Suppressor macrophage treated with lipopolysaccharide for 1 hour (primary cell): Measurements from ENCODE around the gene SYT2.
A peak's percentile ranks its signal among the peaks of the same experiment; 100 is the strongest.
"Not testable (repeated sequence)": the region's sequence is repeated elsewhere in the genome, so short reads cannot be mapped to it uniquely, and the experiment has no call there.

ENCODE experiments used
- DNase-seq, 3 donors: peaks; one replicate each; pipeline ENCODE4 v3.0.0-alpha.2; 2020 to 2022

SYT2 gene

DNA sequence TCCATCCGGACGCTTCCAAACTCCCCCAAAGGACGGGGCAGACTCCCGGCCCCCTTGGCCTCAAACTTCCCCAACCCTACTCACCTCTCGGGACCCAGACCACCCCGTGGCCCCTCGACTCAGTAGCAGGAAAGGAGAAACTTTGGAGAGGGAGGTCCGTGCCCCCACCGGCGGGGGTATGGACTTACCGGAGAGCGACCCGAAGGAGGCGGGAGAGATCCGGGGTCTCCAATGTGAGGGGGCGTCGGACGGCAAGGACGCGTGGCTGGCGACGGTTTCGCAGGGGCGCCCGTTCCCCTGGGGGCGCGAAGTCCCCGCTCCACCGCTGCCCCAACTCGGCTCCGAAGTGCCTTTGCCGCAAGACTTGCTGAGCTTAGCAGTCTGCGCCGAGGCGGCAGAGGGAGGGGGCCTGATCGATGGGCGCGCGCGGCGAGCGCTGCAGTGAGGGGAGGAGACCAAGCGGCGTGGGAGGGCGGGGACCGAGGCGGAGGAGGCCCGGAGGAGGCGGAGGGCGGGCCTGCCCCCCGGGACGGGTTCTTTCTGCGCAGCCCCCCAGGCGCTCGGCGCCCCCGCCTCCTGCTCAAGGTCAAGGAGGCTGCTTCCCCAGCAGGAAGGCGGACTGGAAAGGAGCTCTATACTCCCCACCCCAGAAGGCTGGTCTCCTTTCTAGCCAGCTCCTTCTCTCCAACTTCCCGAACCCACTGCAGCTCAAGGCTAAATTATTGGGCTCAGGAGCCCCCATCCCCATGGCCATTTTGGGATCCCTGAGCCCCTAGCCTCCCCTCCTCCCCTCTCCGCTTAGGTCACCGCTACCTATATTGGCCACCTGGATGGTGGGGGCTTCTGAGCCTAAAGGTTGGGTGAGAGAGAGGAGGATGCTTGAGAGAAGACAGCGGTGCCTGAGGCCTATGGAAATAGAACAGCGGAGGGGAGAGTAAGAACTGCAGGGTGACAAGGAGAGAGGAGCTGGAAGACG is at the start of gene SYT2:
Gene SYT2 (minus strand): TSS at position 385 of the 976 bp plus-strand sequence. CDS start 104,682 bp downstream, outside the sequence.
- peak in 1 of 3 donors; percentile 28 for DNase-seq

- DNase-seq, result no peak
These were observed 46.1 kb upstream of the SYT2 start for GRCh38 chr1:202756391-202756790.

GRCh38 chr1:202754293-202754692 is 44.0 kb upstream of the SYT2 start:
- DNase-seq, result no peak

DNA sequence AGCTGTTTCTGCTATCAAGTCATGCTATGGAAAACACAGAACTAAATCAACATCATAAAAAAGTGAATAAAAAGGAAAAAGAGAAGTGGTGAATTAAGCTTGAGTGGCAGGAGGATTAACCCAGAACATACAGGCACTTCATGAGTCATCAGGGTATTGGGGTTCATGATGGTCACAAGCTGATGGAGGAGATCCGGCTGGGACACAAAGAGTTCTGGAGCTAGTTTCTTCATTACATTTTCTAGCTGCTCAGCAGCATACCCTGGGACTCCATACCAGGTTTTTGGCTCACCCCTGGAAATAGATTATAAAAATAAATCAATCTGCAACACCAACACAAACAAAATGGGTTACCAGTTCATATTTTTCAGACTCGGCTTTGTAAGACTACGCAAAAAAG is 42.5 kb upstream of the SYT2 start:
- DNase-seq, result peak; percentile 63 to 79 (median 75)

DNA sequence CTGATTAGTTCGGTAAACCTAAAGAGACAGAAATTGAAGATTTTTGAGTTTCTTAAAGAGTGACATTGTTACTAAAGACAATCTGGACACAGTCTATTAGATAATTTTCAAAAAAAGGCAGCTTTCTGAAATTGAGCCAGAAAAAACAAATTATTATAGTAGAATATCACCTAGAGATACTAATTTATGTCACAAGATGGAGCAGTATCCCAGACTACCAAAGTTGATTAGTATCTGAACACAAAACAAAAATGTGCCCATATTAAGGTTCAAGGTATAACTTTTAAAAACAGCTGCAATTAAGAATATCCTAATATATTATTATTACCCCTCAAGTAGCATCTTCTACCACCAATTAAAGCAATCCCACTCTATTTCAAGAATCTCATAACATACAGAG is 40.5 kb upstream of the SYT2 start:
- DNase-seq, result peak in 2 of 3 donors; percentile 21 to 38

GRCh38 chr1:202750024-202750423 is 39.8 kb upstream of the SYT2 start:
- DNase-seq, result no peak

DNA sequence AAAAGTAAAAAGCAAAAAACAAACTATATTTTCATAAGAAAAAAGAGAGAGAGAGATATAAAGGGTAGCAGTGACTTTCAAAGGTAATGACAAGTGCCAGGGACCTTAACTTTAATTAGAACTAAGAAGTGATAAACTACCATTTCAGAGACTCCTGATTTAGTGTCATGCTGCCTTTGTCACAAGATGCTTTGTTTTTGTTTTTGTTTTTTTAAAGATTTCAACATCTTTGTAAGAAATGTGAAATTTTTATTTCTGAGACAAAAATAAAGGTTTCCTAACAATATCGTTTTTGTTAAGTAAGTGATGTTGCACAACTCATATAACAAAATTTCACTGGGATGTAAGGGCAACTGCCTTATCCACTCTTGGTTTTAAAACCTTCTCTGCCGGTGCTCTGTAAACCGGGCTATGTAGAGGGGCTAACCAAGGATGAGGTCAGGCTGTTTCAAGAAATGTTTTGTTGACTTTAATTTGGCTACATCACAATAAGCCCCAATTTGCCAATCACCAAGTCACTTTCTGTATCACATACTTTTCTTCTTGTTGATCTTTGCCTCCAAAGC is 35.2 kb upstream of the SYT2 start:
- peak in 1 of 3 donors; percentile 12 for DNase-seq

GRCh38 chr1:202744770-202745169 is 34.5 kb upstream of the SYT2 start:
- not testable (repeated sequence) for DNase-seq

GRCh38 chr1:202742496-202742895 is 32.2 kb upstream of the SYT2 start:
- no peak for DNase-seq

- no peak for DNase-seq
These were observed 23.0 kb upstream of the SYT2 start for GRCh38 chr1:202733251-202733650.

DNA sequence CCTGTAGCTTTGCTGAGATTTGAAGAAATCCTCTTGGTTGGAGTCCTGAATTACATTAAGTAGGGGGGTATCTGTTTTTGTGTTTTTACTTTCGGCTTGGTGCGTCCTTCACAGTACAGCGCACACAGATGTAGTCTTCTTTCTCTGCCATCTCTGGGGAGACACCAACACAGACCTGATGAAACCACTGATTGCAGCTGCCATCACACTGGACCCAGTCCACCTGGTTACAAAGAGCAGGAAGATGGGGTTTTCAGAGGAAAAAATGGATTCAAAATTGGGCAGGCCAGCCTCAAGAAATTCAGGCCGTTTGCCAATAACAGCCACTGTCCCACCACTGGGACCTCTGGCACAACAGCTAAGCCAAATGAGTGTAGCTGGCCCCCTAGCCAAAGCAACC is 18.7 kb upstream of the SYT2 start:
- DNase-seq, result no peak

- DNase-seq, result no peak
These were observed 15.3 kb upstream of the SYT2 start for GRCh38 chr1:202725526-202725925.

GRCh38 chr1:202723708-202724107 is 13.5 kb upstream of the SYT2 start:
- DNase-seq, result no peak

GRCh38 chr1:202723046-202723445 is 12.8 kb upstream of the SYT2 start:
- DNase-seq, result not testable (repeated sequence)

- no peak for DNase-seq
These were observed 6.4 kb upstream of the SYT2 start for GRCh38 chr1:202716654-202717053.

DNA sequence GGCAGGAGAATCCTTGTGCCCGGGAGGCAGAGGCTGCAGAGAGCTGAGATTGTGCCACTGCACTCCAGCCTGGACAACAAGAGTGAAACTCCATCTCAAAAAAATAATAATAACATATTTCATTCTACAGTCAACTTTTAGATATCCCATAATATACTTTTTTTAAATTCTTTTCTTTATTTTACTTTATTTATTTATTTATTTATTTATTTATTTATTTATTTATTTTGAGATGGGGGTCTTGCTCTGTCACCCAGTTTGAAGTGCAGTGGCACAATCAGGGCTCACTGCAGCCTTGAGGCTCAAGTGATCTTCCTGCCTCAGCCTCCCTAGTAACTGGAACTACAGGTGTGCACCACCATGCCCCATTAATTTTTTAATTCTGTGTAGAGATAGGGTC is 3.9 kb upstream of the SYT2 start:
- not testable (repeated sequence) for DNase-seq

DNA sequence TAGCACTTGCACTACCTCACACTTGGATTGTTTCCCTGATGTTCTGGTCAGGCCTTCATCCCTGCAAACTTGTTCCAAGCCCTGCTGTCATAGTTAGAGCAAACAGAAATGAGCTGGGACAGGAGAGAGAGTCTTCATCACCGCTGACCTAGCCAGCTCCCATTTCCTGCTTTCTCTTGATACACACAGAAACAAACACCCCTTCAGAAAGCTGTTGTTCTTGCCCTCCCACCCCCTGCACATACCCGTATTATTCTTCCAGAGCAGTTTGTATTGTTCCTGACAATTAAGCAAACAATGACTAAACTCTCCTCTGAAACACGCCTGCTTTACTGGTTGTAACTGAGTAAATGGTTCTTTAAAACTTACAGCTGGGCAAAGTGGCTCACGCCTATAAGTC is 2.9 kb upstream of the SYT2 start:
- DNase-seq, result no peak

- DNase-seq, result no peak
These were observed 1.8 kb upstream of the SYT2 start for GRCh38 chr1:202711949-202712635.

DNA sequence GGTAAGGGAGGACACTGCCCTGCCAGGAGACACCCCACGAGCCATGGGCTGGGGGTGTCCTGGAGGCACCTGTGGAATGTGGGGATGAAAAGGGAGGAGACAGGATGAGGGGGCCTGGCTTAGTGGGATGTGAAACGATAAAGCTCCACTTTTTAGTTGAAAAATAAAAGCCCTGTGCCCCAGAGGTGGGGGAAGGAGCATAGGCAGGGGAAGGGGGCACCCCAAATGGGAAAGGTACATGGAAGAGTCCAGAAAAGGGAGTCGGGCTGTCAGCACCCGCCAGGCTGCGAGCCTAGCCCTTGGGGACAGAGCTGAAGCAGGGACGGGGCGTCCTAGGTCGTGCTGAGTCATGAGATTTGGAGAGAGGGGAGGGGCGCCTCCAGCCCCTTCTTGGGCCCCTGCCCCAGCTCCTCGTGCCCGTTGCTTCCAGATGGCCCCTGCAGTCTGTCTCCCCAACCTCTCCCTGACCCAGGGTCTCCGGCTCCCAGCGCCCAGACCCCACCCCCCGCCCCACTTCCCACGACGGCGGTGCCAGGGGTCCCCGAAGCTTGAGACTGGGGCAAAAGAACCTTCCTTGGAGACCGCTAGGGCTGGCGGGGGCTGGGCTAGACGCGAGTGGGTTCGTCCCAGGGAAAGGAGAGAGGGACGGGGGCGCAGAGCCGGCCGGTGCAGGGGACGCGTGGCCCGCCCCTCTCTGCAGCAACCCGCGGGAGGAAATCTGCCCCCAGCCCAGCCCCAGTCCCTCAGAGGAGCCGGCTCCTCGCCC is 795 bp downstream of the SYT2 start:
- no peak for DNase-seq

- DNase-seq, result no peak
These were observed 1.6 kb downstream of the SYT2 start for GRCh38 chr1:202708456-202709275.

DNA sequence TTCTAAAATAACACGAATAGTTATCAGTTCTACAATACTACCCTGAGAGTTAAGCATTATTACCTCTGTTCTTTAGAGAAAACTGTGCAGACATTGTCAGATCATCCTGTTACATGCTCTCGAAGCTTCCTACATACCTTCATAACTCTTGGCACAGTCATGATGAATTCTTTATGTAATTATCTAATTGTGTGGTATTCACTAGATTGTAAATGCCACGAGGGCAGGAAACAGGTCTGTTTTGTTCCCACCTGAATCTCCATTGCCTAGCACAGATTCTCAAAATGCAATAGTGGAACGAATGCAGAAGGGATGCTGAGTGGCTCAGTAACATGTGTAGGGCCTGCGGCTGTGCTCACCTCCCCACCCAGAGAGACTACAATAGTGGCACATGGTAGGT is 3.4 kb downstream of the SYT2 start:
- DNase-seq, result no peak

- no peak for DNase-seq
These were observed 5.7 kb downstream of the SYT2 start for GRCh38 chr1:202704601-202705000.
